ENCODE results near the gene CLCN5. TPM values are rescaled to one million over a fixed set of nuclear protein-coding genes. Genes with fewer than 3 reads are reported as not detected.

Gene CLCN5
- total RNA-seq, 3 donors from 2014 or later: 5.0 to 7.5 (median 6.6) TPM

- H3K4me3 ChIP-seq: no peak overlapping the region
- TF ChIP-seq POLR2A (IDR thresholded peaks at IDR 0.05) (no peak), POLR2AphosphoS5 (IDR thresholded peaks at IDR 0.05) (no peak)
- TF ChIP-seq, protein P1, sequence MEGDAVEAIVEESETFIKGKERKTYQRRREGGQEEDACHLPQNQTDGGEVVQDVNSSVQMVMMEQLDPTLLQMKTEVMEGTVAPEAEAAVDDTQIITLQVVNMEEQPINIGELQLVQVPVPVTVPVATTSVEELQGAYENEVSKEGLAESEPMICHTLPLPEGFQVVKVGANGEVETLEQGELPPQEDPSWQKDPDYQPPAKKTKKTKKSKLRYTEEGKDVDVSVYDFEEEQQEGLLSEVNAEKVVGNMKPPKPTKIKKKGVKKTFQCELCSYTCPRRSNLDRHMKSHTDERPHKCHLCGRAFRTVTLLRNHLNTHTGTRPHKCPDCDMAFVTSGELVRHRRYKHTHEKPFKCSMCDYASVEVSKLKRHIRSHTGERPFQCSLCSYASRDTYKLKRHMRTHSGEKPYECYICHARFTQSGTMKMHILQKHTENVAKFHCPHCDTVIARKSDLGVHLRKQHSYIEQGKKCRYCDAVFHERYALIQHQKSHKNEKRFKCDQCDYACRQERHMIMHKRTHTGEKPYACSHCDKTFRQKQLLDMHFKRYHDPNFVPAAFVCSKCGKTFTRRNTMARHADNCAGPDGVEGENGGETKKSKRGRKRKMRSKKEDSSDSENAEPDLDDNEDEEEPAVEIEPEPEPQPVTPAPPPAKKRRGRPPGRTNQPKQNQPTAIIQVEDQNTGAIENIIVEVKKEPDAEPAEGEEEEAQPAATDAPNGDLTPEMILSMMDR (IDR thresholded peaks at IDR 0.05): no peak
- H3K27me3 ChIP-seq: peaks cover 0 to 16% of the 10 kb centered on the region in 2 donors
- DNase-seq (ENCODE audit: low spot score in 2 of 2): no peak
- H3K9me3 ChIP-seq: no peaks in the 10 kb centered on the region
- H3K4me1 ChIP-seq: no peaks in the 10 kb centered on the region
- intact Hi-C loops (cut with DNase I; ENCODE audit: low total_unique reads): no loop called here
- no peak overlapping the region for H3K27ac ChIP-seq
- no peaks in the 10 kb centered on the region for H3K36me3 ChIP-seq
Observed at GRCh38 chrX:50115973-50116372, 193.6 kb downstream of the CLCN5 start.

- H3K27ac ChIP-seq: no peak overlapping the region
- intact Hi-C loops (cut with DNase I; ENCODE audit: low total_unique reads): no loop called here
- no peak for DNase-seq (ENCODE audit: low spot score in 2 of 2)
- H3K4me1 ChIP-seq: no peaks in the 10 kb centered on the region
- H3K9me3 ChIP-seq: no peaks in the 10 kb centered on the region
- H3K27me3 ChIP-seq: peaks cover 0 to 22% of the 10 kb centered on the region in 2 donors
- no peak overlapping the region for H3K4me3 ChIP-seq
- no peaks in the 10 kb centered on the region for H3K36me3 ChIP-seq
- TF ChIP-seq POLR2A (IDR thresholded peaks at IDR 0.05): no peak
- no peak for TF ChIP-seq POLR2AphosphoS5 (IDR thresholded peaks at IDR 0.05)
- TF ChIP-seq, protein P1 (IDR thresholded peaks at IDR 0.05): no peak
Observed at GRCh38 chrX:50117476-50117875, 195.1 kb downstream of the CLCN5 start.

GRCh38 chrX:50125480-50125879 lies 203.1 kb downstream of the CLCN5 start:
- Histone ChIP-seq H3K9me3 (no peaks in the 10 kb centered on the region), H3K4me1 (no peaks in the 10 kb centered on the region), H3K4me3 (no peak overlapping the region), H3K36me3 (no peaks in the 10 kb centered on the region), H3K27me3 (peaks cover 0 to 46% of the 10 kb centered on the region in 2 donors), H3K27ac (no peak overlapping the region)
- no peak for TF ChIP-seq POLR2AphosphoS5 (IDR thresholded peaks at IDR 0.05)
- TF ChIP-seq, protein P1 (IDR thresholded peaks at IDR 0.05): no peak
- no peak for TF ChIP-seq POLR2A (IDR thresholded peaks at IDR 0.05)
- intact Hi-C loops (cut with DNase I; ENCODE audit: low total_unique reads): no loop called here
- no peak for DNase-seq (ENCODE audit: low spot score in 2 of 2)

GRCh38 chrX:50147972-50148371 lies 225.6 kb downstream of the CLCN5 start:
- Histone ChIP-seq H3K4me1 (no peaks in the 10 kb centered on the region), H3K4me3 (no peak overlapping the region), H3K27ac (no peak overlapping the region), H3K9me3 (no peaks in the 10 kb centered on the region), H3K36me3 (no peaks in the 10 kb centered on the region), H3K27me3 (peaks cover 0 to 14% of the 10 kb centered on the region in 2 donors)
- intact Hi-C loops (cut with DNase I; ENCODE audit: low total_unique reads): no loop called here
- TF ChIP-seq POLR2AphosphoS5 (IDR thresholded peaks at IDR 0.05) (no peak), POLR2A (IDR thresholded peaks at IDR 0.05) (no peak)
- TF ChIP-seq, protein P1 (IDR thresholded peaks at IDR 0.05): no peak
- no peak for DNase-seq (ENCODE audit: low spot score in 2 of 2)

Other genes starting within 250 kb of the CLCN5 start
- gene PAGE1, start 226.6 kb upstream of the CLCN5 start, total RNA-seq: not detected
- not detected for gene PAGE4, start 93.3 kb upstream of the CLCN5 start, total RNA-seq
- gene USP27X, start 43.1 kb upstream of the CLCN5 start, total RNA-seq: 1 to 10 TPM; 2.2 to 4.7 (median 2.3) TPM

All from breast epithelium (tissue), 4 donors.